WTC11 (cell line): ENCODE results near the gene TMEM176B. TPM values are rescaled to one million over a fixed set of nuclear protein-coding genes. Genes with fewer than 3 reads are reported as not detected.
"Not testable (repeated sequence)": the region's sequence is repeated elsewhere in the genome, so short reads cannot be mapped to it uniquely, and the experiment has no call there.

ENCODE experiments used
- ATAC-seq: fragments of 200-7000 bp; cut with Tn5 transposase; 2 replicates; pipeline ENCODE4 v1.10.0; 2021; ENCODE audit warnings: mild to moderate bottlenecking, moderate library complexity
- CTCF ChIA-PET: fragments of 300-600 bp; sonication (Branson Sonifier 250); formaldehyde crosslinking; loops from one replicate; lab custom pipeline; 2021; ENCODE audit warnings: antibody characterized with exemption; lab: Charles Lee
- POLR2A ChIA-PET: fragments of 350-600 bp; sonication (Branson Sonifier 250); formaldehyde crosslinking; loops from one replicate; lab custom pipeline; 2021; ENCODE audit warnings: antibody characterized with exemption; lab: Charles Lee
- DNase-seq: peaks from one replicate; pipeline ENCODE4 v3.0.0; 2021; ENCODE audit warnings: low spot score
- H3K27ac Mint-ChIP-seq: 2 replicates; pipeline ENCODE4 v1.8.0; 2021; ENCODE audit warnings: mixed read lengths
- H3K27me3 Mint-ChIP-seq: 2 replicates; pipeline ENCODE4 v1.8.0; 2021; ENCODE audit warnings: low read depth, mild to moderate bottlenecking, moderate library complexity, mixed read lengths
- H3K36me3 Mint-ChIP-seq: 2 replicates; pipeline ENCODE4 v1.8.0; 2021; ENCODE audit warnings: mixed read lengths
- H3K4me1 Mint-ChIP-seq: 2 replicates; pipeline ENCODE4 v1.8.0; 2022; ENCODE audit warnings: mixed read lengths
- H3K4me3 Mint-ChIP-seq: 2 replicates; pipeline ENCODE4 v1.8.0; 2021; ENCODE audit warnings: mild to moderate bottlenecking, moderate library complexity, mixed read lengths
- H3K9me3 Mint-ChIP-seq: 2 replicates; pipeline ENCODE4 v1.8.0; 2021; ENCODE audit warnings: mixed read lengths
- AFF4 ChIP-seq: sonication (generic); formaldehyde crosslinking; IDR thresholded peaks from 2 replicates; pipeline ENCODE4 v1.8.1; 2023; ENCODE audit warnings: mild to moderate bottlenecking, missing genetic modification reagents, borderline replicate concordance
- AR ChIP-seq: fragments of 250-450 bp; sonication (Bioruptor Pico); IDR thresholded peaks from 2 replicates; pipeline ENCODE4 v1.9.0; 2021; ENCODE audit warnings: mild to moderate bottlenecking
- ATF6 ChIP-seq: sonication (generic); formaldehyde crosslinking; IDR thresholded peaks from 2 replicates; pipeline ENCODE4 v1.8.1; 2023; ENCODE audit warnings: mild to moderate bottlenecking, missing genetic modification reagents
- CREB1 ChIP-seq: sonication (generic); formaldehyde crosslinking; IDR thresholded peaks from 2 replicates; pipeline ENCODE4 v1.8.0; 2023; ENCODE audit warnings: mild to moderate bottlenecking, missing genetic modification reagents
- CREM ChIP-seq: sonication (generic); formaldehyde crosslinking; IDR thresholded peaks from 2 replicates; pipeline ENCODE4 v1.8.1; 2022; ENCODE audit warnings: mild to moderate bottlenecking, missing genetic modification reagents, moderate library complexity
- E2F1 ChIP-seq: sonication (generic); formaldehyde crosslinking; IDR thresholded peaks from 2 replicates; pipeline ENCODE4 v1.8.0; 2022; ENCODE audit warnings: mild to moderate bottlenecking, missing genetic modification reagents
- ETV6 ChIP-seq: sonication (generic); formaldehyde crosslinking; IDR thresholded peaks from 2 replicates; pipeline ENCODE4 v1.8.1; 2022; ENCODE audit warnings: mild to moderate bottlenecking, missing genetic modification reagents
- FOXK1 ChIP-seq: sonication (generic); formaldehyde crosslinking; IDR thresholded peaks from 2 replicates; pipeline ENCODE4 v1.8.0; 2022; ENCODE audit warnings: mild to moderate bottlenecking, moderate library complexity, missing genetic modification reagents
- FOXP1 ChIP-seq: sonication (generic); formaldehyde crosslinking; IDR thresholded peaks from 2 replicates; pipeline ENCODE4 v1.8.0; 2022; ENCODE audit warnings: missing genetic modification reagents, mild to moderate bottlenecking, moderate library complexity, borderline replicate concordance
- GABPB1 ChIP-seq: sonication (generic); formaldehyde crosslinking; IDR thresholded peaks from 2 replicates; pipeline ENCODE4 v1.8.1; 2023; ENCODE audit warnings: mild to moderate bottlenecking, missing genetic modification reagents
- HMGXB4 ChIP-seq: sonication (generic); formaldehyde crosslinking; IDR thresholded peaks from 2 replicates; pipeline ENCODE4 v1.8.1; 2023; ENCODE audit warnings: mild to moderate bottlenecking, moderate library complexity, missing genetic modification reagents
- MYBL2 ChIP-seq: sonication (generic); formaldehyde crosslinking; IDR thresholded peaks from 2 replicates; pipeline ENCODE4 v1.8.1; 2023; ENCODE audit warnings: mild to moderate bottlenecking, moderate library complexity, missing genetic modification reagents
- NR1H2 ChIP-seq: sonication (generic); formaldehyde crosslinking; IDR thresholded peaks from 2 replicates; pipeline ENCODE4 v1.9.0; 2021; ENCODE audit warnings: mild to moderate bottlenecking, moderate library complexity, missing genetic modification reagents
- NR3C1 ChIP-seq: sonication (generic); formaldehyde crosslinking; conservative IDR thresholded peaks from 2 replicates; pipeline ENCODE4 v1.8.1; 2023; ENCODE audit warnings: low read depth, mild to moderate bottlenecking, missing genetic modification reagents
- OVOL2 ChIP-seq: fragments of 250-450 bp; sonication (Bioruptor Pico); IDR thresholded peaks from 2 replicates; pipeline ENCODE4 v1.9.0; 2021; ENCODE audit warnings: mild to moderate bottlenecking, borderline replicate concordance
- TEAD1 ChIP-seq: sonication (generic); formaldehyde crosslinking; IDR thresholded peaks from 2 replicates; pipeline ENCODE4 v1.8.0; 2022; ENCODE audit warnings: mild to moderate bottlenecking, missing genetic modification reagents
- USF1 ChIP-seq: sonication (generic); formaldehyde crosslinking; IDR thresholded peaks from 2 replicates; pipeline ENCODE4 v1.8.0; 2022; ENCODE audit warnings: mild to moderate bottlenecking, missing genetic modification reagents
- ZNF263 ChIP-seq: sonication (generic); formaldehyde crosslinking; IDR thresholded peaks from 2 replicates; pipeline ENCODE4 v1.8.1; 2022; ENCODE audit warnings: low read depth, mild to moderate bottlenecking, moderate library complexity, missing genetic modification reagents
- ZNF423 ChIP-seq: fragments of 250-450 bp; sonication (Bioruptor Pico); IDR thresholded peaks from 2 replicates; pipeline ENCODE4 v2.1.2; 2022; ENCODE audit warnings: mild to moderate bottlenecking, moderate library complexity
- total RNA-seq: library from RNA; stranded (reverse); gene quantifications from 3 replicates; pipeline ENCODE4 v1.2.3, GENCODE V29; 2021

Gene TMEM176B
- total RNA-seq, 1 experiment from 2014 or later = 1.0 TPM

- H3K4me1 Mint-ChIP-seq = no peaks in the 10 kb centered on the region
- peaks cover 16% of the 10 kb centered on the region for H3K27me3 Mint-ChIP-seq
- TF ChIP-seq USF1 (CRISPR knock-in tag) = no peak
- TF ChIP-seq ATF6 (CRISPR knock-in tag) = no peak
- TF ChIP-seq MYBL2 = no peak
- no peak for TF ChIP-seq NR3C1 (CRISPR knock-in tag)
- TF ChIP-seq FOXK1 (CRISPR knock-in tag) = no peak
- TF ChIP-seq NR1H2 (CRISPR knock-in tag) = no peak
- TF ChIP-seq E2F1 = no peak
- TF ChIP-seq GABPB1 (CRISPR knock-in tag) = no peak
- TF ChIP-seq CREB1 (CRISPR knock-in tag) = no peak
- TF ChIP-seq, all 79 proteins: peak for 0
- ChIA-PET CTCF (interaction anchor here (0.6 to 1.9 kb wide), 18 partner anchors 10 to 329 kb away, joined by 3 to 16 read pairs (median 4); partner anchors contain the start of gene TMEM176A), POLR2A (no interaction called here)
- no peaks in the 10 kb centered on the region for H3K36me3 Mint-ChIP-seq
- H3K27ac Mint-ChIP-seq = no peak overlapping the region
- ATAC-seq = peak; percentile 51
- H3K9me3 Mint-ChIP-seq = peaks cover 18% of the 10 kb centered on the region
- H3K4me3 Mint-ChIP-seq = no peak overlapping the region
- DNase-seq = no peak
These were observed 22.0 kb downstream of the TMEM176B start for GRCh38 chr7:150778014-150778737.

GRCh38 chr7:150774131-150774530, 26.0 kb downstream of the TMEM176B start:
- ATAC-seq, H3K4me1 Mint-ChIP-seq, POLR2A ChIA-PET, H3K27ac Mint-ChIP-seq, H3K36me3 Mint-ChIP-seq, DNase-seq, CTCF ChIA-PET, H3K4me3 Mint-ChIP-seq: not testable (repeated sequence)
- Mint-ChIP-seq H3K9me3 (peaks cover 27% of the 10 kb centered on the region), H3K27me3 (peaks cover 18% of the 10 kb centered on the region)

GRCh38 chr7:150769768-150770167, 30.4 kb downstream of the TMEM176B start:
- POLR2A ChIA-PET = no interaction called here
- CTCF ChIA-PET = interaction anchor here (0.7 to 1.2 kb wide), 2 partner anchors 10 to 216 kb away, joined by 3 to 5 read pairs; no protein-coding TSS in a partner anchor
- ATAC-seq = no peak
- no peak overlapping the region for H3K4me3 Mint-ChIP-seq
- peaks cover 24% of the 10 kb centered on the region for H3K9me3 Mint-ChIP-seq
- H3K27me3 Mint-ChIP-seq = peaks cover 13% of the 10 kb centered on the region; the same call in 1 of the 2 replicates
- no peak overlapping the region for H3K27ac Mint-ChIP-seq
- H3K36me3 Mint-ChIP-seq = 0 out of 2 replicates have a peak, but pooled peaks cover 2% of the 10 kb centered on the region
- H3K4me1 Mint-ChIP-seq = peaks cover 10% of the 10 kb centered on the region
- DNase-seq = no peak
- no peak for TF ChIP-seq ETV6 (CRISPR knock-in tag)
- no peak for TF ChIP-seq AR (CRISPR knock-in tag)
- TF ChIP-seq TEAD1 (CRISPR knock-in tag) = no peak
- TF ChIP-seq FOXP1 (CRISPR knock-in tag) = no peak
- no peak for TF ChIP-seq CREB1 (CRISPR knock-in tag)
- no peak for TF ChIP-seq ZNF263 (CRISPR knock-in tag)
- no peak for TF ChIP-seq HMGXB4 (CRISPR knock-in tag)
- no peak for TF ChIP-seq ZNF423 (CRISPR knock-in tag)
- no peak for TF ChIP-seq CREM
- TF ChIP-seq NR1H2 (CRISPR knock-in tag) = no peak
- no peak for TF ChIP-seq MYBL2
- no peak for TF ChIP-seq AFF4 (CRISPR knock-in tag)
- no peak for TF ChIP-seq OVOL2 (CRISPR knock-in tag)
